ENCODE data around the gene PAPLN.

- TF ChIP-seq TAF1 (IDR thresholded peaks at IDR 0.05; ENCODE audit: borderline replicate concordance, low read depth, low read length) (no peak), POLR2A (IDR thresholded peaks at IDR 0.05; ENCODE audit: low read depth, low read length) (no peak), POLR2AphosphoS5 (IDR thresholded peaks at IDR 0.05; ENCODE audit: low read depth, low read length) (no peak)
Measured at GRCh38 chr14:73249108-73249507, 11.8 kb downstream of the PAPLN start.

Measured in GM12892 (cell line).